Ovary (tissue), 3 donors: ENCODE measurements around the gene KLK8.

Experiments used
- EP300 ChIP-seq: sonication (generic); formaldehyde crosslinking; IDR thresholded peaks from one replicate; pipeline ENCODE4 v1.6.1; 2017; ENCODE audit warnings: antibody characterized with exemption
- POLR2A ChIP-seq: fragments of 450-650 bp; IDR thresholded peaks from one replicate; pipeline ENCODE4 v1.6.1; 2017; ENCODE audit warnings: antibody characterized with exemption, mild to moderate bottlenecking, moderate library complexity
- TF ChIP-seq, protein P1 (sequence below), 3 donors: fragments of 450-650 bp in 2 of 3; fragments of 200-600 bp in 1 of 3; IDR thresholded peaks; one replicate each; pipeline versions ENCODE4 v1.5.1 to v1.8.0; 2016 to 2022; ENCODE audit warnings: antibody characterized with exemption in 3 of 3, mild to moderate bottlenecking in 1 of 3
- donor health status: DM: no; HTN: no; CAD: no.

DNA sequence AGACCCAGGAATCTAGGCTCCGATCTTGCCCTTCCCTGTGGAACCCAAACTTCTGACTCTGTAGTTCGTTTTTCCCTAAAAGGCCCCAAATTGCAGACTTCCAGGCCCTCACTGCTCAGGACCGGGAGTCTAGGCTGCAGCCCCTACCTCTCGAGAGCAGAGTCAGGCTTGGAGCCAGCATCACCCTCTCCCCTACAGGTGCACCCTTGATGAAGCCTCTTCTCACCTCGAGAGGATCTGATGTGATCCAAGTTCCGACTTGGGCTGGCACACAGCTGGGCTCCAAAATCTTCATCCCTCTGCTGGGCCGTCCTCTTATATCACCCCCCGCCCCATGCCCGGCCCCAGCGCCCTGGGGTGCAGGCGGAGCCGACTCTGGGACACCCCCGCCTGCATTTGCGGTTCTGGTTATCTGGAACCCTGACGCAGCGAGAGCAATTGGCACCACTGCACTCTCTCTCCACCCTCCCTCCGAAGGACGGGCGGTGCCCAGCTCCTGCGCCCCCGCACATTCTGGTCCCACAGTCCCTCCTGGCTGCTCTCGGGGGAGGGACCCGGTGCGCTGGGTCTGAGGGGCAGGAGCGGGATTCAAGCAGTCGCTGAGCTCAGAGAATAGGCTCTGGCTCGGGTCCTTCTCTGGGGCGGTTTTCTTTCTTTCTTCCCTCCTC is 17.6 kb downstream of the KLK8 start, which contains the start of gene KLK7:
- TF ChIP-seq POLR2A: no peak
- TF ChIP-seq, protein P1, sequence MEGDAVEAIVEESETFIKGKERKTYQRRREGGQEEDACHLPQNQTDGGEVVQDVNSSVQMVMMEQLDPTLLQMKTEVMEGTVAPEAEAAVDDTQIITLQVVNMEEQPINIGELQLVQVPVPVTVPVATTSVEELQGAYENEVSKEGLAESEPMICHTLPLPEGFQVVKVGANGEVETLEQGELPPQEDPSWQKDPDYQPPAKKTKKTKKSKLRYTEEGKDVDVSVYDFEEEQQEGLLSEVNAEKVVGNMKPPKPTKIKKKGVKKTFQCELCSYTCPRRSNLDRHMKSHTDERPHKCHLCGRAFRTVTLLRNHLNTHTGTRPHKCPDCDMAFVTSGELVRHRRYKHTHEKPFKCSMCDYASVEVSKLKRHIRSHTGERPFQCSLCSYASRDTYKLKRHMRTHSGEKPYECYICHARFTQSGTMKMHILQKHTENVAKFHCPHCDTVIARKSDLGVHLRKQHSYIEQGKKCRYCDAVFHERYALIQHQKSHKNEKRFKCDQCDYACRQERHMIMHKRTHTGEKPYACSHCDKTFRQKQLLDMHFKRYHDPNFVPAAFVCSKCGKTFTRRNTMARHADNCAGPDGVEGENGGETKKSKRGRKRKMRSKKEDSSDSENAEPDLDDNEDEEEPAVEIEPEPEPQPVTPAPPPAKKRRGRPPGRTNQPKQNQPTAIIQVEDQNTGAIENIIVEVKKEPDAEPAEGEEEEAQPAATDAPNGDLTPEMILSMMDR (IDR thresholded peaks at IDR 0.05): no peak
- TF ChIP-seq EP300: no peak
